Inflammatory macrophage treated with lipopolysaccharide for 4 hours (primary cell): Measurements from ENCODE around the gene ANTXR1.
A peak's percentile ranks its signal among the peaks of the same experiment; 100 is the strongest.

ENCODE experiments used
- DNase-seq: peaks from one replicate; pipeline ENCODE4 v3.0.0-alpha.2; 2020

Gene ANTXR1

GRCh38 chr2:69139778-69140670 is 127.0 kb downstream of the ANTXR1 start:
- no peak for DNase-seq

- DNase-seq = no peak
Observed at GRCh38 chr2:69141061-69141460, 128.1 kb downstream of the ANTXR1 start.

- no peak for DNase-seq
Observed at GRCh38 chr2:69143748-69144360, 130.9 kb downstream of the ANTXR1 start.

GRCh38 chr2:69145204-69145603 is 132.2 kb downstream of the ANTXR1 start:
- DNase-seq = no peak

GRCh38 chr2:69147841-69148533 is 135.0 kb downstream of the ANTXR1 start:
- no peak for DNase-seq

GRCh38 chr2:69149631-69150215 is 136.7 kb downstream of the ANTXR1 start:
- DNase-seq = no peak

GRCh38 chr2:69151931-69152330 is 139.0 kb downstream of the ANTXR1 start:
- DNase-seq = no peak

- DNase-seq = no peak
Observed at GRCh38 chr2:69152847-69153583, 140.0 kb downstream of the ANTXR1 start.

- DNase-seq = no peak
Observed at GRCh38 chr2:69154106-69154505, 141.1 kb downstream of the ANTXR1 start.

- no peak for DNase-seq
Observed at GRCh38 chr2:69156624-69157023, 143.6 kb downstream of the ANTXR1 start.

- no peak for DNase-seq
Observed at GRCh38 chr2:69157441-69157840, 144.5 kb downstream of the ANTXR1 start.

GRCh38 chr2:69159986-69160385 is 147.0 kb downstream of the ANTXR1 start:
- DNase-seq = no peak

- DNase-seq = no peak
Observed at GRCh38 chr2:69162057-69162456, 149.1 kb downstream of the ANTXR1 start.

- DNase-seq = peak; percentile 94
Observed at GRCh38 chr2:69163109-69163508, 150.1 kb downstream of the ANTXR1 start.

GRCh38 chr2:69163556-69163955 is 150.6 kb downstream of the ANTXR1 start:
- no peak for DNase-seq

GRCh38 chr2:69164061-69164778 is 151.2 kb downstream of the ANTXR1 start:
- DNase-seq = peak; percentile 43

- no peak for DNase-seq
Observed at GRCh38 chr2:69165091-69165880, 152.3 kb downstream of the ANTXR1 start.

GRCh38 chr2:69166465-69166811 is 153.5 kb downstream of the ANTXR1 start:
- no peak for DNase-seq

- DNase-seq = no peak
Observed at GRCh38 chr2:69166812-69167468, 154.0 kb downstream of the ANTXR1 start.

- DNase-seq = no peak
Observed at GRCh38 chr2:69167469-69167822, 154.5 kb downstream of the ANTXR1 start.
